Jurkat, Clone E6-1 (cell line): ENCODE results near the gene RNF152.

Source experiments
- DNase-seq: peaks from one replicate; pipeline ENCODE4 v3.0.0-alpha.2; 2011; ENCODE audit warnings: low read depth, low spot score
- H3K4me3 ChIP-seq: 2 replicates; pipeline ENCODE4 v1.5.1; 2011; ENCODE audit warnings: mild to moderate bottlenecking, low read length, control low read depth, moderate library complexity

RNF152 gene

DNA sequence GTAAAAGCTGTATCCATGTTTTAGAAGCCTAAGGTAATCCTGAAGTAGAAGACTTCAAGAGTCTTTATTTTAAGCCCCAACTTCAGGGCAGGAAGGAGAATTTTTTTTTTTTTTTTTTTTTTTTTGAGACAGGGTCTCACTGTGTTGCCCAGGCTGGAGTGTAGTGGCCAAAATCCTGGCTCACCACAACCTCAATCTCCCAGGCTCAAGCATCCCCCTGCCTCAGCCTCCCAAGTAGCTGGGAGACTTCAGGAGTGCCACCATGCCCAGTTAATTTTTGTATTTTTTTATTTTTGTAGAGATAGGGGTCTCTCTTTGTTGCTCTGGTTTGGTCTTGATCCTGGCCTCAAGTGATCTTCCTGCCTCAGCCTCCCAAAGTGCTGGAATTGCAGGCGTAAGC, 3.3 kb upstream of the RNF152 start:
- H3K4me3 ChIP-seq = no peak overlapping the region
- DNase-seq = no peak

DNA sequence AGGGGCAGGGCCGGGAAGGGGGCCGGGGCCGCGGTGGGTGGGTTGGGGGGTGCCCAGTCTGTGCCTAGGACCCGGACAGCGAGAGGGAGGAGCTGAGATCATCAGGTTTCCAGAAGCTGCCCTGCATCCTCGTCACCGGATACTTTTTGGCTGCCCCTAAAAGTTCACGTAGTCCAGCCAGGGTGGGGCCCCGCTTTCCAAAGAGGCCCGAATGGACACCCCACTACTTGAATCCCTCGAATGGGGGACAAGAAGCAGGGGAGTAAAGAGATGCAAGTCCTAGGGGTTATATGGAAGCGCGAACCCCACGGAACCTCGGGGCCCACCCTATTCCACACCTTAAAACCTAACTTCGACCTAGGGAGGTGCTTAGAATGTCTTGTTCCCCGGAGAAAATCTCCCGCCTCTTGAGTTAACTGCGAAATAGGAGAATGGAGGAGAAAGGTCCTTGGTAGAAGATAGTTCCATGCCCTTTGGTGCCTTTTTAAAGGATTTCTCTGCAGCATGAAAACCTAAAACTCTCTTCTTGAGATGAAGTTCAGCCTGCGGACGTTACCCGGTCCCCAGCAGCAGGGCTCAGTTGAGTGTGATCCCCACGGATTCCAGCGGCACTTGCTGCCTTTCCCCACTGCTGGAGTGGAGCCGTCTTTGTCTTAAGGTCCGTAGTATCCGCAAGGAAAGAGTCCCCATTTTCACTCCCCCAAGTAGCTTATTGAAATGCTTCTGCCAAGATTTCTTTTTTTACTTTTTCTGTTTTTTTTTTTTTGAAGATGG, 2.1 kb upstream of the RNF152 start:
- H3K4me3 ChIP-seq = no peak overlapping the region; the same call in 1 of the 2 replicates
- no peak for DNase-seq

DNA sequence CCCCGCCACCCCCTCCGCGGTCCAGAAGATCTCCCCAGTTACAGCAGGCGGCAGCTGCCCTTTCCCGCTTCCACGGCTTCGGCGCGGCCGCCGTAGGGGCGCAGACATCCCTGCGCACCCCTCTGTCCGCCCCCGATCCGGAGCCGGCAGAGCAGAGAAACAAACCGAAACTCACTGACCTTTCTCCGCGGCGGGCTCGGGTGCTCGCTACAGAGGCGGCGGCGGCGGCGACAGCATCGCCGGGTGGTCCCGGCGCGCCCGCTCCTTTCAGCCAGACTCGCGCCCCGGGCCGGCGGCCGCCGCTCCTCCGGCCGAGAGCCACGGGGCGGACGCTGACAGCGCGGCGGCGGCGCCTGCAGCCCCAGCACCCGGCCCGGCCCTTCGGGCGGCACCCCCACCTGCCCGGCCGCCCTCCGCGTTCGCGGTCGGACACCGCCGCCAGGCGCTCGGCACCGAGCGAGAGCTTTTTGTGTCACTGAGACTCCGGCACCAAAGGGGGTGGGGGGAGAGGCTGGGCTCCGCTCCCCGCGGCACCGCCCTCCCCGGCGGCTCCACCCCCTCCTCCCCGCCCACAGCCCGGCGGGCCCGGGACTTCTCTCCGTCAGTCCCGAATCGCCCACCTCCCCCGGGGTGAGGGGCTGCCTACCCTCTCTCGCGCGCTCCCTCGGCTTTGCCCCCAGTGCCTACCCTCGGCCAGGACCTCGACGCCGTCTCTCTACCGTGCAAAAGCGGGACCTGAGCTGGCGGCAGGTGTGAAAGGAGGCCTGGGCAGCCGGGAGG, 1.4 kb upstream of the RNF152 start:
- peak overlapping the region; percentile 49 for H3K4me3 ChIP-seq
- DNase-seq = no peak

DNA sequence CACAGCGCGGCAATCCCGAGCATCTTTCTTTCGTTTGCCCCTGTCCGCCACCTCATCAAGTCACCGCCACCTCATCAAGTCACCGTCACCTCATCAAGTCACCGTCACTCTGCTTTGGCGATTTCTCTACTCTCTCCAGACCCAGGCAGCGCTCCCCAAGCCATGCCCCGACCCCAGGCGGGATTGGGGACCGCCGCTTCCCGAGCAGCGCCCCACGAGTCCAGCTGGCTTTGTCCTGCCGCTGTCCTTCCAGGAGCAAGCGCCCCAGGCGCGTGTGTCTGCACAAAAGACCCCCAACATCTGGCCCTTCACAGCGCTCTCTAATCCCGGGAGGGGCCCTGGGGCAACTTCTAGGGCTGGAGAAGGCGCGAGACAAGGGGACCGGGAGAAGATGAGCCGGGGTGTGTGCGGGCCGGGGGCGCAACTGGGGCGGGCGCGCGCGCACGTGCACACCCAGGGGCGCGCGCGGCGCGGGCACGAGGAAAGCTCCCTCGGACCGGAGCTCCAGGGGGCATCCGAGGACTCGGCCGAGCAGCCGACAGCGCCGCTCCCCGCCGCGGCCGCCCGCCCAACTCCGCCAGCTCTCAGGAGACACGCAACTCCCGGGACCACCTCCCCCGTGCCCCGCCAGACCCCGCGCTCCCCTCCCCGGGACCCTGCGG, 633 bp upstream of the RNF152 start:
- H3K4me3 ChIP-seq = peak overlapping the region; percentile 49
- DNase-seq = no peak

DNA sequence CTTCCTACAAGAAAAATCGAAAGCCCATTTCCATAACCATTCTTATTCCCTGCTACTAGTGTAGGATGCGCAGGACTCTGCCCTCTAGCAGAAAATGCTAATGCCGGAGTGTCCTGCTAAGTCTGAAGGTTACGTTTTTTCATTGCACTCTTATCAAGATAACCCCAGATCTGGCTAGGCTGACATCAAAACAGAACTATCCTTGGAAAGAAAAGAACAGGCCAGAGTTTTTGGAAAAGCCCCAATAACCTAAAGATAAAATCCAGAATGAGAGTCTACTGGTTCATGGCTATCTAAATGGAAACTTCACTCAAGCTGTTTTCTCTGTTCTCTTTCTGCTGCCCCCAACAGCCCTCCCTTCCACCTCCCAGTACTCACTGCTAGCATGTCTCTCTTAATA, 913 bp downstream of the RNF152 start:
- no peak overlapping the region for H3K4me3 ChIP-seq
- DNase-seq = no peak

DNA sequence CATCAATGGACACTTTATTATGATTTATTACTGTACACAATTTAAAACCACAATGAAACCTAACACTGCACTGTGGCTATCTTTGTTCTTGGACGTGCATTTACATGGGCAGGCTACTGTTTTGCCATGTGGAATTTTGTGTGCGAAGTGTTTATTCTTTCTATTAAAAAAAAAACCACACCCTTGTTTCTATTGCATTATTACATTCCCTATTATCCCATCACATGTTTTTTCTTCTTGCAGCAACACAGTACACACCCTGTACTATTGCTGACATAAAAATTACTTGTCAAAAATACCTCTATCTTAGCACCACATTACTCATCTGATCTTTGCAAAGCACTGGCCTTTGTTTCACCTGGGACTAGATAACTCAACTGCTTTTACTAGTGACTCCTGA, 1.5 kb downstream of the RNF152 start:
- DNase-seq = no peak
- no peak overlapping the region for H3K4me3 ChIP-seq

DNA sequence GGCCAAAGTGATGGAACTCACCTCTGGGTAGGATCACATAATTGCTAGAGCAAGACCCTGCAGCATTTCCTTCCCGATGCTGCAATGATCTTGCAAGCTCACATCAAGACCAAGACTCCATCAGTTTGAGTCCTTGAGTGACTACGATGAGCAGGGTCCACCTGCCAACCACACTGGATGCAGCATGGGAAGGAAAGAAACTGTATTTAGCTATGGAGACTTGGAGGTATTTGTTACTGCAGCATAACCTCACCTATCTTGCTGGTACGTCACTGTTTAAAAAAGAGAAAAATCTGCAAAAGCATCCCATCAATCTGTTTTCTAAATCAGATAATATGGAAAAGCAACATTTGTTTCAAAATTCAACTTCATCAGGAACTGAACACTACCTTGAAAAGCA, 2.5 kb downstream of the RNF152 start:
- no peak overlapping the region for H3K4me3 ChIP-seq
- DNase-seq = no peak

DNA sequence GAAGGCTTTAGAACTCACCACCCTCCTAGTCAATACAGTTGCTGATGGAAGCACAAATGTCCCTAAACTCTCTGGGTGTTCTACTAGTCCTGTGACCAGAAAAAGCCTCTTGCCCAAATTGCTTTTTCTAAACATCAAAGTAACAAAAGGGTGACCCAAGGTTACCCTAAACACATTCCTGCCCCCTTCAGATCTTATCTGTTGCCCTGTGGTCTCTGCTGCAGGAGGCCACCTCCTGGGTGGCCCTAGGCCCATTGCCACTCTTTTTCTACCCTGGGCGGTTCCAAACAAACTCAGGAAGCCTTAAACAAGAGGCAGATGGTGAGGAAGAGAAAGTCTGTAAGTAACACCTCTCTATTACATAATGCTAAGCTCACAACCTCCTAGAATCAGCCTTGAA, 3.3 kb downstream of the RNF152 start:
- no peak overlapping the region for H3K4me3 ChIP-seq
- DNase-seq = no peak

DNA sequence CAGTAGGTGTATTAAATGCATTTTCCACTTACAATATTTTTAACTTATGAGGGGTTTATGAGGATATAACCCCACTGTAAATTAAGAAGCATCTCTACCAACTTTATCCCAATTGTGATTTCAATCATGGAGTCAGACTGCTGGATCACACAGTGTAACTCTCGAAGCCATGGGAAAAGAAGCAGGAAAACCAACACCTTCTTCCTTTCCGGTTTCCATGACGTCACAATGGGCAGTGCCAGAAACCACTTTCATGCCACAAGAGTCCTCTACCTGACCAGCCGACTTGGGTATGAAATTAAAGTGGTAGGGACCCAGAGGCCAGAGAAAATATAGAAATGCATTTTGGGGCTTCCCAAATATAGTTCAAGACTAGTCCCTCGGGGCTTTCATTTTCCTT, 4.2 kb downstream of the RNF152 start:
- no peak for DNase-seq
- no peak overlapping the region for H3K4me3 ChIP-seq

DNA sequence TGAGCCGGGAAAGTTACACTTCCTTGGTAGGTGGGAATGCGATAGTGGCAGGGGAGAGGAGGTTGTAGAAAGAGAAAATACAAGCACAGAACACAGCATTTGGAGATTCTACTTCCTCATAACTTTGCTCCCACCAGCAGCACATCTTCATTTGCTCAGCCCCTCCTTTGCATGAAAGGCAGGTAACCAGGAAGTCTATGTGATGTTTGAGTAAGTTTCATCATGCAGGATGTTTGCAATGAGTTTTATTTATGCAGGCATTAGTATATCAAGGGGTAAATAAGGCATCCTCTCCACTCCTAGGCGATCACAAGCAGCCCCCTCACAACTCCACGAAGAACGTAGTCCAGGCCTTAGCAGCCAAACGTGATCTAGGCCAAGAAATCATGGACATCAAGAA, 5.0 kb downstream of the RNF152 start:
- no peak overlapping the region for H3K4me3 ChIP-seq
- no peak for DNase-seq

DNA sequence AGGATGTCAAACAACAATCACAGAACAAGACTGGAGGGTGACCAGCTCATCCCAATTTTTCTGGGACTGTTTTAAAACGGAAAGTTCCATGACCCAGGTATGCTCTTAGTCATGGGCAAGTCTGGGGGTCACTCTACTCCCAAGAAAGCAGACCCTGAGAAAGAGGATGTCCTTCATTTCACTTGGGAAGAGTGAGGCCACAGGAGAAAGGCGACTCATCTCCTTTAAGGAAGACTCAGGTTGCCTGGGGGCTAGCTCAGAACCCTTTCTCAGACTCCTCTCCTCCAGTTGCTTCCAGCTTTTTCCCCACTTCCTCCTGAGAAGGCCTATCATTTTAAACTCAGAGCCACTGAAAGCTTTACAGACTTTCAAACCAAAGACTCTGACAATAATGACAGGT, 9.3 kb downstream of the RNF152 start:
- DNase-seq = no peak
- no peak overlapping the region for H3K4me3 ChIP-seq

DNA sequence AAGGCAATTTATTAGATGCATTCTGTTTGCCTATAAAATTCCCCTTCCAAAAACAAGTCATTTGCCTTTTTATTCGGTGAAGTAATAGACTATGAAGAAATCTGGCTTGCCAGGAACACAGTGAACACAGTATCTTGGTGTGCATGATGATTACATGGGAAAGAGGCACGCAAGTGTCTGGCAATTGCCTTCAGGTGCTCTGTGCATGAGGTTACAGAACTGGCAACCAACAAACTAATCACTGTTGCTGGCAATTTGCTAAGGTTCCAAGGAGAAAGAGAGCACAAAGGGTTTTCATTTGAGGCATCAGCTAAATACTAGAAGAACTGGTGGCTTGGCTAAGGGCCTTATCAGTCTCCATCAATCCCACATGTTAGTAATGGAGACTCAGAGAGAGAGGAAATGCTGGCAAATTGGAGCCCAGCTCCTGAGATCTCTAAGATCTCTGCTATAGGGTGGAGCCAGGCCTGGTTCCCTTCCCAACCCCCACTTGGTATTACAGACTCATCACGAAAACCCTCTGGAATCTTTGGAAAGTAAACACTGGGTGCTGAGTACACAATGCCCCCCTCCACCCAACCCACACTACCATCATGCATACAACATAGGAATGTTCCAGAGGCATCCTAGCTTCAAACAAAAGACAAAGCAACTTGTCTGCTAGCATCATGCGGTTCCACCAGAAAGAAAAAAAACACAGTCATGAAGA, 10.4 kb downstream of the RNF152 start:
- no peak for DNase-seq
- H3K4me3 ChIP-seq = no peak overlapping the region

DNA sequence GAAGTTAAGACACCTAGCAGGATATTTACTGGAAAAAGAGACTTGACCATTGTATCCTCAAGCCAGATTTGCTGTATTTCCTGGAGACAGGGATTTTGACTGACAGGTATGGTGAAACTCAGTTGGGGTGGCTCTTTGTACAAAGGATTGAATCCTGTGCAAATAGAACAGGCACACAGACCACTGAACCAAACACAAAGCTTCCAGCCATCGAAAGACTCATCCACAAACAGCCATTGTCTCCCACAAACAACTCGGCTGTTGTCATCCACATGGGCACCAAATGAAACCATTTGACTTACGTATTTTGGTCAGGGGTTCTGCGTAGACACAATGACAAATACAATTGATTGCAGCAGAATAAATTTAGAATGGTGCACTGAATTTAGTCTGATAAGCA, 15.9 kb downstream of the RNF152 start:
- H3K4me3 ChIP-seq = no peak overlapping the region
- no peak for DNase-seq

DNA sequence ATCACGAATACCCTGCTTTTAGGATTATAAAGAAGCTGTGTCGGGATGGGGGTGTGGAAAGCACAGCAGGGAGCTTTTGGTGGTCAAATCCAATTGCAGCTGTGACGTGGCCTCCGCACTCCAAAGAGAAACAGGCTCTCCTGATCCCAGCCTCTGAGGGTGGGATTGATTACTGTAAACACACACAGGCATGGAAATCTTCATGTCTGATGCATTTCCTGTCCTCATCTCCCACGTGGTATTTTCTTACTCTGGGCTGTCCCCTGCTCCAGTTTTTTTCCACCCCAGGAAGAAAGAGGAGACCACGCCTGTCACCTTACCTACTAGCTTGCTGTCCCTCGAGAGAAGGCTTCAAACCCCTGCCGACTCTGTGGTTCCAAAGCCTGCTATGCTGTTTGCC, 22.7 kb downstream of the RNF152 start:
- H3K4me3 ChIP-seq = no peak overlapping the region
- DNase-seq = no peak

DNA sequence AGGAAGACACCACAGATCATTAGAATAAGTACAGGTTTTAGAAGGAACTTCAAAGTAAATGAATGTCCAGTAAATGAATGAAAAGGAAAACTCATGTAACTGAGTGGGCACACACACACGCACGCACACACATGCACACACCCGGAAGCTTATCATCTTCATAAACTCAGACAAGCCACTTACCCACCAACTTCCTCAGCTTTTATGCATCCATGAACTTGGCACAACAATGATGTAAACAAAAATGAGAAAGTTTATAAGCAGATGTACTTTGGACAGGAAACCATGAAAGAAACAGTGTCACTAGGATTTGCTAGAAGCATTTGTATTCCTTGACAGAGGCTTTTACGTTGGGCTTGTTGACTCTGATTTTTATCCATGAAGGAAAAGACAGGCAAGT, 23.2 kb downstream of the RNF152 start:
- no peak for DNase-seq
- H3K4me3 ChIP-seq = no peak overlapping the region

DNA sequence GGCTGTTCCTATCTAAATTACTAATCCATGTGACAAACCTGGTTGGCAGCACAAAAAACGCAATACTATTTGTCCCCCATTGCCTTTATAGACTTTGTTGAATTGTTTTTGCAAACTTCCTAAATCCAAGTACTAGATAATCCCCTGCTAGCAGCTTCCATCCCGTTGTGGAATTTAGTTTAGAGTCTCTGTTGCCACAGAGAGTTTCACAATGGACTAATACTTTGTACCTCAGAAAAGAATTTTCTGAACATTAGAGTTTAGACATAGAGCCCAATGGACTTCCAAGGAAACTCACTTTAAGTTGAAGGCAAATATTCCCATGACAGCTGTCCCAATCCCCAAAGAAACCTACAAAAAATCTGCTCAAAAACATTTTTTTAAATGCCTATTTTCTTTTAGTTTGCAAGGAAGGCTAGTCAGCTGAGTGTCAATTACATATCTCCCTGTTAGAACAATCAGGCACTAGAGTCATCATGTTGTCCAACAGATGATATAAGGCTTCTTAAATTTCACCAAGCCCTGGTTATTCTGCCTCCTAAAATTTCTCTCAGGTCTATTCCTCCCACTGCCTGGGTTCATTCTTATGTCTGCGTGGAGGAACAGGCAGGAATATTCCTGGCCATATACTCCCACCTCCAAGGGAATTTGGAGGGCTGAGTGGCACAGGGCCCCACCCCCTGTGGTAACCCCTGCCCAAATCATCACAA, 27.2 kb downstream of the RNF152 start:
- no peak for DNase-seq
- H3K4me3 ChIP-seq = no peak overlapping the region

DNA sequence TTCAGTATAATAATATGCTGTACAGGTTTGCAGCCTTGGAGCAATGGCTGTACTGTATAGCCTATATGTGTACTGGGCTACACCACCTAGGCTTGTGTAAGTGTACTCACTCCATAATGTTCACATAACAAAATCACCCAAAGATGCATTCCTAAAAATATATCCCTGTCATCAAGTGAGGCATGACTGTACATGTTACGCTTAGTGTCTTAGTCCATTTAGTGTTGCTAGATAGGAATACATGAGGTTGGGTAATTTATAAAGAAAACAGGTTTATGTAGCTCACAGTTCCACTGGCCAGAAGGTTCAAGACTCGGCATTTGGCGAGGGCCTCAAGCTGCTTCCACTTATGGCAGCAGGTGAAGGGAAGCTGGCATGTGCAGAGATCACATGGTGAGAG, 31.4 kb downstream of the RNF152 start:
- DNase-seq = no peak

DNA sequence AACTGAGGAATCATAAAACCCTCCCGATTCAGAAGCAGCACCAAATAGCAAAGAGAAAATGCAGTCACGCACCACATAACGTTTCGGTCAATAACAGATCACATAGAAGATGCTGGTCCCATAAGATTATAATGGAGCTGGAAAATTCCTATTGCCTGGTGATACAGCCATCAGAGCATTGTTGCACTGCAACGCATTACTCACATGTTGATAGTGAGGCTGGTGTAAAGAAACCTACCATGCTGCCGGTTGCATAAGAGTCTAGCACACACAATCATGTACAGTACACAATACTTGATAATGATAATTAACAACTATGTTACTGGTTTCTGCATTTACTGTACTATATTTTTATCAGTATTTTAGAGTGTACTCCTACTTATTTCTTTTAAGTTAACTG, 32.5 kb downstream of the RNF152 start:
- H3K4me3 ChIP-seq = no peak overlapping the region
- no peak for DNase-seq

More for the DNA sequence above, 31.4 kb downstream of the RNF152 start:
- H3K4me3 ChIP-seq = no peak overlapping the region

DNA sequence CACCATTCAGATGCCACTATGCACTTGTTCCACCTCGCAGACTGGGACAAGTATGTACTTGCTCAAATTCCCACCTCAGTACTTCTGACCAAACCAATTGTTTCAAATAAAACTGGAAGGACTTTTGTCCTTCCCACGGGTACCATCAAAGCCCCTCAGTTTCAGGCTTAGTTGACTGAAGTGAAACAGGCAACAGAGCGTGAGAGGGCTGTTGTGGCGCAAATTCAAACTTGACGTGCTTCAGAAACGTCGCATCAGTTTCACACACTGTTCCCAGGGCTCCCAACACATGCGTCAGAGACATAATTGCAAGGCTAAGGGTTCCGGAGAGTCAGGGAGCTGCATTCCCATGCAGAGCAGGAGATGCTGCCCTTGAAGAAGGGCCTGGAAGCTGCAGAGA, 33.7 kb downstream of the RNF152 start:
- H3K4me3 ChIP-seq = no peak overlapping the region
- DNase-seq = no peak
